ENCODE results near the gene MITF.

The MITF gene

DNA sequence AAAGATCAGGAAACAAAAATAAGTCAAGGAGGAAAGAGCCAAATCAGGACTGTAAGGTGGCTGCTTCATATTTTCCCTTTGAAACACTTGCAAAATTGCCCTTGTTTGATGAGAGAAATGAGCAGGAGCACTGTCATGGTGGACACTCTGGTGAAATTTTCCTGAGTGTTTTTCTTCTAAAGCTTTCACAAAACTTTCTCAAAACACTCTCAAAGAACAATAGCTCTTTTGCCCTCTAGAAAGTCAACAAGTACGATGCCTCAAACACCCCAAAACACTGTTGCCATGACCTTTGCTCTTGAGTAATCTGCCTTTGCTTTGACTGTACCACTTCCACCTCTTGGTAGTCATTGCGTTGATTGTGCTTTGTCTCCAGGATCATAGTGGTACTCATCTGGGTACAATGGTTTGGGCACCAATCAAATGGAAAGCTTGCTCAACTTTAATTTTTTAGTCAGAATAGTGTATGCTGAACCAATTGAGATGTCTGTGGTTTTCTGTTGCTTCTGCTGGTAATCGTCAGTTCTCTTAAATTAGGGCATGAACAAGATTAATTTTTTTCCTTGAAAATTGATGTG lies 13.2 kb upstream of the MITF start:
- no peak for DNase-seq (ENCODE audit: low read depth in 2 of 2)

DNA sequence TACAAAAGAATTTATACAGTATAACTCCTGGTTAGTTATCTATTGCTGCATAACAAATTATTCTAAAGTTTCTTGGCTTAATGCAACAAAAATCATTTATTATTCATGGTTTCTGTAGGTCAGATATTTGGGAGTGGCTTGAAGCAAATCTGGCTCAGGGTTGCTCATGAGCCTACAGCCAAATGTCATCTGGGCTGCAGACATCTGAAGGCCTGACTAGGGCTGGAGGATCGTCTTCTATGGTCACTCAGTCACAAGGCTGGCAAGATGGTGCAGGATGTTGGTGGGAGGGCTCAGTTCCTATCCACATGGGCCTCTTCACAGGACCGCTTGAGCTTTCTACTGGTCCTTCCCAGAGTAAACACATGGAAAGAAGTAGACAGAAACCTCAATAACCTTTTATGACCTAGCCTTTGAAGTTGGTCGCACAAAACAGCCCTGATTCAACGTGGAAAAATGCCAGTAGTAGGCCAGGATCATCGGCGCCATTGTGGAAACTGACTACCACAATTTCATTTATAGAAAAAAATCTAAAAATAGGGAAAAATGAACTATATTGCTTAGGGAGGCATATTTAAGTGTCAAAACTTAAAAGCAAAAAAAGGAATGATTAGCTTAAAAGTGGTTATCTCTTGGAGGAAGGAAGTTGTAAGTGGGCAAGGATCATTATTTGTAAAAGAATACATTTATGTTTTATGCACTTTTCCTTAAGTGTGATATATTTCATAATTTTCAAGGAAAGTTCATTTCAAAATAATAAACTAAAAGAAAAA lies 9.9 kb upstream of the MITF start:
- no peak for DNase-seq (ENCODE audit: low read depth in 2 of 2)

DNA sequence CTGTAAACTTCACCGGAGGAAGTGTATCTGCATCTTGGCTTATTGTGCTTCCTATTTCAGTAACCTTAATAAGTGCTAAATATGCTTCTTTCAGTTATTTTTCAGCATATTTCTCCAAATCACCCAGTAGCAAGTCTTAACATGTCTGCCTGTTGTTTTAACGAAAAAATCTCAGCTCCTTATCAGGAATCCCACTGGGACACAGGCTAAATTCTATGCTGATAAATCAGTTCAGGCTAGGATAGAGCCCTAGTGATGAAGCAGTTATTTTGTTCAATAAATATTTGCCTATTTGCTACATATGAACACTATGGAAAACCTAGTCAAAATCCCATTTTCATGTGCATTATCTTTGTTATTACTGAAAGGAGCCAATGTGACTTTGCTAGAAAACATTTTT lies 8.2 kb upstream of the MITF start:
- no peak for DNase-seq (ENCODE audit: low read depth in 2 of 2)

DNA sequence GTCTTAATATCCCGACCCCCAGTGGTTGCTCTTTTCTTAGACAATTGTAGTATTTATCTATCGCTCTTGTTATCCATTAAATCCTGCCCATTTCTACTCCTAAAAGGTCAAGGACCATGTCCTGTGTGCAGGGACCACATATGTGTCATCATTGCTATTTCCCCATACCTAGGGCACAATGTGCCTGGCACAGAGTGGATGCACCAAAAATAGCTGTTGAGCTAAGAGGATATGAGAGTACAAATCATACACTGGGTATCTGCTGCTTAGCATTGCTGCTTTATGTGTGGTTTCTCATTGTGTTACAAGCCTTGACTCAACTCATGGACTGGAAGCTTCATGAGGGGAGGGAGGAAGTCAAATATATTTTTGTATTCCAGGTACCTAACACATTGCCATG lies 3.4 kb upstream of the MITF start:
- no peak for DNase-seq (ENCODE audit: low read depth in 2 of 2)

DNA sequence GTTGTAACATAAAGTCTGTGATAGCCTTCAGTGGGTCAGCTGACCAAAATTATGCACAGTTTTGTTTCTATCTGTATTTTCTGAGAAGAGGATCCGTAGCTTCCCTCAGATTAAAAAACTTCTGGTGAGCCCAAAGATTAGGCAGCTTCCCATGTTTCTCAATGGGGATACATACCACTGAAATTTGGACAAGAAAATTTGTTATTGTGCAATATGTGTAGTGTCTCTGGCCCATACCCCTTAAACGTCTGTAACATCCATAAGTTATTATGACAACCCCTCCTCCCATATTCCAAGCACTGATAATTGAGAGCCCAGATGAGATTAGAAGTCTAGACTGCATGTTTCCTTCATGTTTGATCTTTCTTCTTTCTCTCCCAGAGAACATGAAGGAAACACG lies 1.9 kb upstream of the MITF start:
- DNase-seq (ENCODE audit: low read depth in 2 of 2) = no peak

DNA sequence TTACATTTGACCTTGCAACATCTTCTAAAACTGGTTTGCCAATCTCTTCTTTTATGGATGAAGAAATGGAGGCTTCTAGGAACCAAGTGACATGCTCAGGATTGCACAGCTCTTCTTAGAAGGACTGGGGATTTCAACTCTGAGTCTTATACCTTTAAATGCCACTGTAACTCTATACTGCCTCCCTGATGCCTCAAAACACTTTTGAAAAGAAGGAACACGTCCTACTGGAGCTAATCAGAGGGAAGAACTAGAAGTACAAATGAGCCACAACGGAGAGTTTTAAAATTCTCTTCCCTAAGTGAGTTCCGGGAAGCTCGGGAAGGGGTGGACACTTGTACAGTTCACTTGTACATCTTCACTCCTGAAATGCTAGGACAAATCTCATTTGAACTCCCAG lies 949 bp upstream of the MITF start:
- no peak for DNase-seq (ENCODE audit: low read depth in 2 of 2)

DNA sequence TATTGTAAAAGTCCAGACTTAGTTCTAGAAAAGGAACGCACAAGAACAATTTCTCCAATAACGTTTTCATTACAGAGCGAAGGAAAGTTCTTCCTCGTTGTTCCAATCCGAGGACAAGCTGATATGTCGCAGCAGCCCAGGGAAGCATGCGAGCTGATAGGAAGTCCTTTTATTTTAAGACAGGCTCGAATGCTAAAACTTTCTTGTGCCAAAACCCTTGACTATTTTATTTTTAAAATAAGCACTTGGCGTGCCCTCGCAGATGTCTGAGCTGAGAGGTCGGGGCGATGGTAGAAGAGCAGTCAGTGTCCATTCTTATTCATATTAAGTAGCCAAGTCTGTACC lies 433 bp upstream of the MITF start:
- no peak for DNase-seq (ENCODE audit: low read depth in 2 of 2)

DNA sequence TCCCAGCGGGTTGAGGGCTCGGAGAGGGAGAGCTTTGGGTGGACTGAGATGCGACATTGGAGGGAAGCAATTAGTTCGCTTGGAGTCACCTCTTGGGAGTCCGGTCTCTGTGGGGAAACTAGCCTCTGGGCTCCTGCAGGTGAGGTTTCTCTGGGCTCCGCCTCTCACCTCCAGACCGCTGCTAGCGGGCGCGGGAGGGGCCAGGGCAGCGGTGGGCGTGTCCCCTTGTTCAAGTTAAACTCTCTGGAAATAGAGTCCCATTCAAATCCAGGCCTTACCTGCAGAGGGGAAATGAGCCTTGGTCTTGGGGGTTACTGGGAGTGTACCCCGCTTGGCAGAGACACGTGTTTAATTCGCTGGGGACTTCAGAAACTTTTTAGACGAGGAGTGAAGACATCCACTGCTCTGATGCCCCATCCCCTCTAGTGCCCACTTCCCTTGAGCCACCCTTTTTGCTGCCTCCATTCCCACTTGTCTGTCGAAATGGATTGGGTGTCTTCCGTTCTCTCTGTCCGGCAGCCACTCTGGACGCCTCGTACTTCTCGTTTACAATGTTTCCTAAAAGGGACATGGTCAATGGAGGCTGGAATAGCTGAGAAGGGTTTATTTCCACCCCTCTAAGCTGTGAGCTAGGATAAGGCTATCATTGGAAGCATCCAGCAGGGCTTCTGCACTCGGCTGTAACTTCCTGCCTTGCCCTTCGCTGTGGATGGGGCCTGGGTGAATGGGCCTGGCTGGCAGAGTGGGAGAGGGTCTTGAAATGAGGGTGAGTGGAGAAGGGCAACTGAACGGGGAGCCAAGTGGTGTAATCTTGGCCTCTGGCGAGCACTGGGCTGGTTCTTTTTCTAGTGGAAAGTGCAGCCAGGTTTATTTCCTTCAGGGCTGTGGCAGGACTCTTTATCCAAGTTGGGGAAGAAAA lies 1.1 kb downstream of the MITF start:
- DNase-seq (ENCODE audit: low read depth in 2 of 2) = no peak

DNA sequence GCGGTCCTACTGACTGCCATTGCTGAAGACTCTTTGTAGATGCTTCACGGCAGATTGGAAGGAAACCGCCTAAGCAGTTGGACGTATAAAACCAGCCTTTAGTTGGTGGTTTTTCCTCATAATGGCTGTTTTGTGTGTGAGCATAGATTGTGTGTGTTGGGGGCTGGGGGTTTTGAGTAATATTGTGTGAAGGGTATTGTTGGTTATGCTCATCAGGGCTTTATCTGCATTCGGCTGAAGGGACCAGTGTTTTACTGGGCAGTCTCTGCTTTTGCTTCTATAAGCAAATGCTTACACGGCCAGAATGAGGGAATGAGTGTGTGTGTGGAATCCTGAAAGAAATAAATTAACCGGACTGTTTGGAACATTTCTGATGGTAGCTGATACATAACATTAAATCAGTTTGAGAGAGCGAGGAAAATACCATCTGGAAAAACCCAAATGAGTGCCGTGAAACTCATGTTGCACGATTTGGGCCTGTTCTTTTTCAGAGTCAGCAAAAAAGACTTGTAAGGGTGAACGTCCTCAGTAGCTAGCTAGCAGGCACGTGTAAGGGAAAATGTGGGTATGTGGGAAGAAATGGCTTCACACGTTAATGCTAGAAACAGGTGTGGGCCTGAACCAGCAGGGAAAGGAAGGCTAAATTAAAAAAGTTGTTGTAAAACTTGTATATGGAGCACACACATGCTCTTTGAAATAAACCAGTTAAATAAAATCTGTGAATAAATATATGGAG lies 1.9 kb downstream of the MITF start:
- DNase-seq (ENCODE audit: low read depth in 2 of 2) = no peak

DNA sequence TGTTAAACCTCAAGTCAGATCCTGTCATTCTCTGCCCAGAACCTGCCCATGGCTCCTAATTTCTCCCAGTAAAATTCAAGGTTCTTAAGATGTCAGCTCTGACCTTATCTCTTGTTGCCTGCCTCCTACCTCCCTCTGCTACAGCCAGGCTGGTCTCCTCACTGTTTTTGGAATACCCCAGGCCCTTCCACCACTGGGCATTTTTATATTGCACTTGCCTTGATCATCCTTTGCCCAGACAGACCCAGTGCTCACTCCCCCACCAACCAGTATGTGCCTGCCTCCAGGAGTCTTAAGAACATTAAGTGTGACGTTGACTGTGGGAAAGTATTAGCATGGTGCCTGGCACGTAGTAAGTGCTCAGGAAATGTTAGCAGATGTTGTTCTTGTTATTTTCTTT lies 3.1 kb downstream of the MITF start:
- DNase-seq (ENCODE audit: low read depth in 2 of 2) = no peak

DNA sequence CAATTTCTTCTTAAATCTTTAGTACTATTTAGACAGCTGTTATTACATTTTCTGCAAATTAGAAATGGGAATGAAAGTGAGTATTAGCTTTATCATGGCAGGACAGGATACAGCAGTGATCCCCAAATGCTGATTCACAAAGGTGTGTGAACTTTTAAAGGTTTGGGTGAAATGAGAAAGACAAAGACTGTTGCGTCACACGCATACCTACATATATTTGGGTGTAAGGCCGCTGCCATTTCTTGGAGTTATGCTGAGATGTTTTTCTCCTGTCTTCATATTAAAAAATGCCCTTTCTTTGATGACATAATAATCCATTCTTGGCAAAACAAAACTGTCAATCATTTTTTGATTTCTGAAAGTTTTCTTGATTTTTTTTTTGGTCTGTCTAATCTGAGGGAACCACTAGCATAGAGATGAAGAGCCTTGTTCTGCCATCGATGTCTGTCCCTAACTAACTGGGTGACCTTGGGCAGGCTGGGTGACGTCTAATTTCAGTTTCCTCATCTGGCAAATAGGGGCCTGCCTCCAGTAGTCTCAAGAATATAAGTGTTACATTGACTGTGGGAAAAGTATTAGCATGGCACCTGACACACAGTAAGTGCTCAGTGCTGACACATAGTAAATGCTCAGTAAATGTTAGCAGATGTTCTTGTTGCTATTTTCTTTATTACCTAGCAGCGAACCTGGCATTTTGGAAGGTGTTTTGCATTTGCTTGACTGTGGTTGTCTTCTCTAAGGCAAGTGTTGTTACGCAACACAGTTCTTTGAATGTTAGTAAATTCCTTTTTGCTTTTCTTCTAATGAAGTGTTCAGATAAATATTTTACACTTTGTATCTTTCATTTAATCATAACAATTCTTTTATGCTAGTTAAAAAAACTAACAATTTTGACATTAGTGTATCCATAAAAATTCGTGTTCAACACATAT lies 5.0 kb downstream of the MITF start:
- no peak for DNase-seq (ENCODE audit: low read depth in 2 of 2)

DNA sequence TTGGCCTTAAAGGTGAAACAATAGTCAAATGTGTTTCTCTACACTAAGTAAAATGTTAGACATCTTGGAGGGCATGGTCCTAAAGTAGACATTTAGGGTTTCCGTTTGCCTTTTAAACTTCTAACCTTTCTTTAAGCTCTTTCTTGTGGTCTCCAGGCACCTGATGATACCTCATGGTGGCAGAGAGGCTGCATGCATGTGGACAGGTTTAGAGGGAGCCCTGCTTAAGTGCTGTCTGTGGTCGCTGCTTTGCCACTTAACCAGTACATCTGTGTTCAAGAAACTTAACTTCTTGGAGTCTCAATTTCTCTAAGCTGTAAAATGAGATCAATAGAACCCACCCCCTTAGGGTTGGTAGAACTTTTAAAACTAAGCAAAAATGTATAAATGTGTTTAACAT lies 6.2 kb downstream of the MITF start:
- DNase-seq (ENCODE audit: low read depth in 2 of 2) = no peak

DNA sequence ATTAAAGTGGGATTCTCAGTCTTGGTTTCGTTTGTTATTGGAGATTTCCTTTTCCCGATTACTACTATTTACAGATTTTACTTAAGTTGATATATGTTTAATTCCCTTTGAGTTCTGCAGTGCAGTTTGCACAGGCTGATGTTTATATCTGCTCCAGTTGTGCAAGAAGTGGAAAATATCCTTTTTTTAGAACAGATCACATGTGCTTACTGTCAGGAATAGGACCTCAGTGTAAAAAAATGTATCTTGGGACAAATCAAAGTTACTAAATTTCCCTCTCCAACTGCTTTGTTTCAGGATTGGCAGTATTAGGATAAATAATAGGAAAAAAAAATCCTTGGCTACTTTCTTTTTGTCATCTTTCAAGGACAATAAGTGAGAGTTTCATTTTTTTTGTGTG lies 6.9 kb downstream of the MITF start:
- DNase-seq (ENCODE audit: low read depth in 2 of 2) = no peak

DNA sequence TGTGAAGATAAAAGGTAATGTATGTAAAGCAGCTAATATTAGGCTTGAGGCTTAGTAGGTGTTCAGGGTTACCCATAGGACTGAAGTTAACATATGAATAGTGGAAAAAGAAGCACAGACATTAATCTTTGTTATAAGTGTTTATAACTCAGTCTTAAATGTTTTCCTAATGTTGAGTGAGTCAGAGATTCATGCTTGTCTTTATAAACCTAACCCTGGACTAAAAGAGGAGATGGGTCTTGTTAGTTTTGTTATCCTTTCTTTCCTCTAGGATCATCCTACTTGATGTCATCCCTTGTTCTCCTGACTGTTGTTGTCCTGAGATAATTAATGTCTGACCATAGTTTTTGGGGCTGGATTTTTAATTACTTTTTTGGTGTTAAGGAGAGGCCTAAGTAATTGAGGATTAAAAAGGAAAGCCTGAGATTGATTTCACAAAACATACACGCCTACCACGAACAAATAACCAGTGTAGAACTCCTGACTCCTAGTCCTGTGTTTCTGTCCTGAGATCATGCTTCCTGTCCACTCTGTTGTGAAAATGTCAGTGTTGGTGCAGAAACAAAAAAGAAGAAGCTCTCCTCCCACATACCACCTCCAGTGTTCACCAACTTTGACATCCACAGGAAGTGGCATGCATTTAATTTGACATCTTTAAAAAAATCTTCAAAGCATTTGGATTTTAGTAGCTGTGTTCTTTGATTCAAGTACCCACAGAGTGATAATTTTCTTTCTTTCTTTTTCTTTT lies 8.4 kb downstream of the MITF start:
- DNase-seq (ENCODE audit: low read depth in 2 of 2) = no peak

DNA sequence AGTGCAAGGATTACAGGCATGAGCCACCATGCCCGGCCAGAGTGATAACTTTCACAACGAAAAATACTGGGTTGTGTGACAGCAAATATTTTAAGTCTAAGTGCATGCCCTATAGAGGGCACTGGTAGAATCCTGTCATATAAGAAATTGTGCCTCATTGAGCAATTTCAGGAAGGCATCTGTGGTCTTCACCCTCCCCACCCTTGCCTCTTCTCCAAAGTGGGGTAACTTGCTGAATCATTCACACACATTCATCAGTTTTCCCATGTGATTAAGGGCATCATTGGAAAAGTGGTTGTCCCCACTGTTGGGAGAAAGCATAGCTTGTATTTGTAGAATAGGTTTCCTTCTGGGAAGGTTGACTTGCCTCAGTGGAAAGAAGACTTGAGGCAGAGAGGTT lies 9.2 kb downstream of the MITF start:
- no peak for DNase-seq (ENCODE audit: low read depth in 2 of 2)

DNA sequence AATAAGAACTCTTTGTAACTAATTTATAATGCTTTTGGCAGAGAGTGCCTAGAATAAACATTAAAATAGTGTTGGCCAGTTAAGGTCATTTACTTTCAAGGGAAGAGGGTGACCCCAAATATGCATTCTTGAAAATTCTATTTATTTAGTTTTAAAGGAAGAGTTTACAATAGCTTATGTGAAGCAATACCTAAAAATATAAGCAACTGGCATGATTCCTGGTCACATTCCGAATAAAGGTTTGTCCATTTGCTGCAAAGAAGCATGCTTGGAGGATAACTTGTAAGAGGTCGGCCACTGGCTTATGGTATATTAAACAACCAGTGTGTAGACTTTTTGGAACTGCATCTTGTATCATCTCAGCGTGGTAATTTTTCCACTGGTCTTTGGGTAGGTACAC lies 10.2 kb downstream of the MITF start:
- DNase-seq (ENCODE audit: low read depth in 2 of 2) = no peak

DNA sequence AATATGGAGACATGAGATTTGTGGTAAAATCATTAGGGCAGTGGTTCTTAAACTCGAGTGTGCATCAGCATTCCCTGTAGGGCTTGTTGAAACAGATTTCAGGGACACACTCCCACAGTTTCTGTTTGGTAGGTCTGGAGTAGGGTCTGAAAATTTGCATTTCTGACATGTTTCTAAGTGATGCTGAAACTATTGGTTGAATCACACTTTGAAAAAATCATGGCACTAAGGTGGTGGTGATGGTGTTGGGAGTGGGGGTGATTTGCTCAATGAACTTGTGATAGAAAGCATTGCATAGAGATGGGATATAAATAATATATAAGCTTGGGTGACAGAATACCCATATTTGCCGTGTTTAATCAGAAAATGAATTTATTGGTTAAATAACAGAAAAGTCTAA lies 11.3 kb downstream of the MITF start:
- DNase-seq (ENCODE audit: low read depth in 2 of 2) = no peak

DNA sequence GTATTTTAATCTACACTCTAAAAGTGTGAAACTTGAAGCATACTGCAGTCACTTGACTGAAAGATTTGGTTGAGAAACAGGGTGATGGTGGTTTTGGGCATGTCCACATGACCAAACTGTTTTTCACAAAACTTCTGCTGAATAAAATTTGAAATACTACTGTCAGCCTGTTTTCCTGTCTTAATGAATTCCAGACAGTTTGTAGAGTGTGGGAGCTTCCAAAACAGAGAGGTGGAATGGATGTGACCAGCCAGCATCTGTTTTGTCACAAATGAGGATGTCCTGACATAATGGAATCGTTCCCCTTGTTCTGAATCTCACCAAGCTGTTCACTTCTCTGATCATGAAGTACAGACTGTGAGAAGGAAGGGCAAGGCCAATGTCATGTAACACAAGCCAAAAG lies 11.8 kb downstream of the MITF start:
- DNase-seq (ENCODE audit: low read depth in 2 of 2) = no peak

DNA sequence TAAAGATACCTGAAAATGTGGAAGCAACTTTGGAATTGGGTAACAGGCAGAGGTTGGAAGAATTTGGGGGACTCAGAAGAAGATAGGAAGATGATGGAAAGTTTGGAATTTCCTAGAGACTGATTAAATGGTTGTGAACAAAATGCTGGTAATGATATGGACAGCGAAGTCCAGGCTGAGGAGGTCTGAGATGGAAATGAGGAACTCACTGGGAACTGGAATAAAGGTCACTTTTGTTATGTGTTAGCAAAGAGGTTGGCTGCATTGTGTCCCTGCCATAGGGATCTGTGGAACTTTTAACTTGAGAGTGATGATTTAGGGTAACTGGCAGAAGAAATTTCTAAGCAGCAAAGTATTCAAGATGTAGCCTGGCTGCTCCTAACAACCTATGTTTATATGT lies 13.0 kb downstream of the MITF start:
- DNase-seq (ENCODE audit: low read depth in 2 of 2) = no peak

DNA sequence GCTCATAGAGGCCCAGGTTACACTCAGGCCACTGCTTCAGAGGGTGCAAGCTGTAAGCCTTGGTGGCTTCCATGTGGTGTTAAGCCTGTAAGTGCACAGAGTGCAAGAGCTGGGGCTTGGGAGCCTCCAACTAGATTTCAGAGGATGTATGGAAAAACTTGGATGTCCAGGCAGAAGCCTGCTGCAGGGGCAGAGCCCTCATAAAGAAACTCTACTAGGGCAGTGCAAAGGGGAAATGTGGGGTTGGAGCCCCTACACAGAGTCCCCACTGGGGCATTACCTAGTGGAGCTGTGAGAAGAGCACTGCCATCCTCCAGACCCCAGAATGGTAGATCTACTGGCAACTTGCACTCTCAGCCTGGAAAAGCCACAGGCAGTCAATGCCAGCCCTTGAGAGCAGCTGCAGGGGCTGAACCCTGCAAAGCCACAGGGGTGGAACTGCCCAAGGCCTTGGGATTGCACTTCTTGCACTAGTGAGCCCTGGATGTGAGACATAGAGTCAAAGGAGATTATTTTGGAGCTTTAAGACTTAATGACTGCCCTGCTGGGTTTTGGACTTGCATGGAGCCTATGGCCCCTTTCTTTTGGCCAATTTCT lies 14.0 kb downstream of the MITF start:
- no peak for DNase-seq (ENCODE audit: low read depth in 2 of 2)
